Activated CD4-positive, alpha-beta T cell treated with anti-CD3 and anti-CD28 coated beads, Interleukin-2, amount 10 ng/mL, durations not matched to agents 7 days and 5 days (primary cell): Measurements from ENCODE around the gene TMEM86B. TPM values are rescaled to one million over a fixed set of nuclear protein-coding genes. Genes with fewer than 3 reads are reported as not detected.

Source experiments
- CTCF ChIA-PET: fragments of 350-600 bp; sonication (Branson Sonifier 250); formaldehyde crosslinking; loops from one replicate; lab custom pipeline; 2021; ENCODE audit warnings: antibody characterized with exemption; lab: Charles Lee
- POLR2A ChIA-PET: fragments of 350-600 bp; sonication (Branson Sonifier 250); formaldehyde crosslinking; loops from one replicate; lab custom pipeline; 2021; ENCODE audit warnings: antibody characterized with exemption; lab: Charles Lee
- DNase-seq: peaks from one replicate; pipeline ENCODE4 v3.0.0-alpha.2; 2020
- H3K27ac Mint-ChIP-seq: one replicate; pipeline ENCODE4 v1.8.0; 2021; ENCODE audit warnings: mild to moderate bottlenecking, moderate library complexity, mixed read lengths
- H3K27me3 Mint-ChIP-seq: one replicate; pipeline ENCODE4 v1.8.0; 2021; ENCODE audit warnings: mixed read lengths
- H3K36me3 Mint-ChIP-seq: one replicate; pipeline ENCODE4 v1.8.0; 2021; ENCODE audit warnings: low read depth, mixed read lengths
- H3K4me1 Mint-ChIP-seq: one replicate; pipeline ENCODE4 v1.8.0; 2021; ENCODE audit warnings: mixed read lengths
- H3K4me3 Mint-ChIP-seq: one replicate; pipeline ENCODE4 v1.8.0; 2021; ENCODE audit warnings: mild to moderate bottlenecking, moderate library complexity, mixed read lengths
- H3K9me3 Mint-ChIP-seq: one replicate; pipeline ENCODE4 v1.8.0; 2021; ENCODE audit warnings: mixed read lengths
- total RNA-seq, 2 experiments: library from RNA; stranded (reverse); gene quantifications; one replicate each; pipeline ENCODE4 v1.2.3, GENCODE V29; 2021

The TMEM86B gene
- total RNA-seq, 2 experiments from 2014 or later, result 12.7 to 16.7 TPM

DNA sequence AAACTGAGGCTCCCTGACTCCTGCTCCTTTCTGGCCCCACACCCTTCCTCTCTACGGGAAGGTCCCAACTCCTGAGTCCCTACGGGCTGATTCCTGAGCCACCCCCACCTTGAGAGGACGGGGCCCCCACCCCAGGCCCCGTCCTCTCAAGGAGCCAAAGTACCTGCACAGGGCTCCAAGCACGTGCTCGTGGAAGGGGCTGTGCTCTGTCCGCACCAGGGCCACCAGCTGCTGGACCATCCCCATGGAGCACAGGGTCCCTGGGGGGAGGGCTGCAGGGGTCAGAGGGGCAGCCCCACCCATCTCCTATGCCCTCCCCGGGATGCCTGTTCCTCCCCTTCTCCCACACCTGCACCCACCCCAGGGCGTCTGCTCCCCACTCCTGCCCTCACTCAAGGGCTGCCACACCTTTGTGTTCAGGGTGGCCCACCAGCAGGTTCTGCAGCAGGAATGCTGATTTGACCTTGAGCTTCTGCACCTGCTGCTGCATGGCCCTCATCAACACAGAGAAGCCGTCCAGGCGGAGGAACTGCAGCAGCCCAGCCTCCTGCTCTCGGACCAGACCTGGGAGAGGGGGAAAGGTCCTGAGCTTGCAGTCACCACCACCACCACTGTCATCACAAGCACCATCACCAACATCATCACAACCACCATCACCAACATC lies 37.3 kb upstream of the TMEM86B start:
- H3K36me3 Mint-ChIP-seq, result peaks cover 19% of the 10 kb centered on the region
- CTCF ChIA-PET, result no interaction called here
- no peak overlapping the region for H3K4me3 Mint-ChIP-seq
- no peak overlapping the region for H3K27ac Mint-ChIP-seq
- peaks cover 7% of the 10 kb centered on the region for H3K9me3 Mint-ChIP-seq
- DNase-seq, result no peak
- peaks cover 3% of the 10 kb centered on the region for H3K4me1 Mint-ChIP-seq
- POLR2A ChIA-PET, result no interaction called here
- H3K27me3 Mint-ChIP-seq, result no peaks in the 10 kb centered on the region

DNA sequence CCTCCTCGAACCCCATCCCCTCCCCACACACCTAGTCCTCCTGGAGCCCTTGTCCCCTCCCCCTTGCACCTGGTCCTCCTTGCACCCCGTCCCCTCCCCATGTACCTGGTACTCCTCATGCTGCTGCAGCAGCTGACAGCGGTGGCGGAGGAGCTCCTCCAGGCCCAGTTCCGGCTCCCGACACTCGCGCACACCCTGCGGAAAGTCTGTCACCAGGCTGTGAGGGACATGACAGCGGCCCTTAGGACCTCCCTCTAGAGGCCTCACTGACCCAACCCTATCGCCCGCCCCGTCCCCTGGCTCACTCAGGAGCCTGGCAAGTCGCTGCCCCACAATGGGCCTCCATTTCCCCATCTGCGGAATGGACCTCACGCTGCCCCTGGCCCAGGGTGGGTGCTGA lies 36.6 kb upstream of the TMEM86B start:
- Mint-ChIP-seq H3K9me3 (peaks cover 7% of the 10 kb centered on the region), H3K27ac (no peak overlapping the region), H3K36me3 (peaks cover 14% of the 10 kb centered on the region), H3K4me3 (no peak overlapping the region), H3K27me3 (no peaks in the 10 kb centered on the region), H3K4me1 (peaks cover 5% of the 10 kb centered on the region)
- POLR2A ChIA-PET, result no interaction called here
- CTCF ChIA-PET, result no interaction called here
- no peak for DNase-seq

DNA sequence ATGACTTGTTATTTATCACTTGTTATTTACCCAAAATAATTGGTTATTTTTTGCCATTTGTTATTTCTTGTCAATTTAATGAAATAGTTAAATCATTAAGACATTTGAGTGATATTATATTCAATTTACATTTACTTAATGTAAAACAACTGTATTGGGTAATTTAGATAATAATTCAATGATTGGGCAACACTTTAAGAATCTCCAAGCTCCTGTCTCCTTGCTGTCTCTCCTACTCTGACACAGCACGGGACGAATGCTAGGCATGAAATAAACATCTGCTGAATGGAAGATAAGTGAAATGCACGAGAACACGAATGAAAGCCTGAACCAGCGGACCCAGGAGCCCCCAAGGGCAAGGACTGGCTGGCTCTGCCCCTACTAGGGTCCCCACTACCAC lies 36.0 kb upstream of the TMEM86B start:
- no peak overlapping the region for H3K4me3 Mint-ChIP-seq
- ChIA-PET POLR2A (no interaction called here), CTCF (no interaction called here)
- H3K9me3 Mint-ChIP-seq, result peaks cover 7% of the 10 kb centered on the region
- H3K4me1 Mint-ChIP-seq, result peaks cover 11% of the 10 kb centered on the region
- H3K27me3 Mint-ChIP-seq, result no peaks in the 10 kb centered on the region
- peaks cover 14% of the 10 kb centered on the region for H3K36me3 Mint-ChIP-seq
- DNase-seq, result no peak
- no peak overlapping the region for H3K27ac Mint-ChIP-seq

DNA sequence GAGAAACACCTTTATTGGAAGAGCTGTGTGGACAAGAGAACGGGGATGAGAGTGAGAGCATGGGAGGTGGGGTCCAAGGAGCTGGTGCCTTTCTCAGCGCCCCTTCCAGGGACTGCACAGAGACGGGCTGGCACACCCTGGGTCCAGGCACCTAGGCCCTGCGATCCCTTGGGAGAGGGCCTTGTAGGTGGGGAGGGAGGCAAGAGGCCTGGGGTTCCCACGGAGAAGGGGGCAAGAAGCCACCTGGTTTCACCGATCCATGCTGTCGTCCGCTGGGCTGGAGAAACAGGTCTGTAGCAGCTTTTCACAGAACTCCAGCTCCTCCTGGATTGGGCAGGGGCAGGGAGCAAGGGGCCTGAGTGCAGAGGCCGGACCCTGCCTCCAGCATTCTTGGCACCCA lies 33.8 kb upstream of the TMEM86B start:
- ChIA-PET CTCF (interaction anchor here (1.0 to 1.2 kb wide), 4 partner anchors 15 to 95 kb away, joined by 3 to 4 read pairs (median 3); partner anchors contain the start of gene DNAAF3), POLR2A (no interaction called here)
- Mint-ChIP-seq H3K27me3 (no peaks in the 10 kb centered on the region), H3K4me3 (no peak overlapping the region), H3K9me3 (peaks cover 7% of the 10 kb centered on the region), H3K4me1 (peaks cover 15% of the 10 kb centered on the region), H3K27ac (no peak overlapping the region), H3K36me3 (peaks cover 19% of the 10 kb centered on the region)
- DNase-seq, result no peak

DNA sequence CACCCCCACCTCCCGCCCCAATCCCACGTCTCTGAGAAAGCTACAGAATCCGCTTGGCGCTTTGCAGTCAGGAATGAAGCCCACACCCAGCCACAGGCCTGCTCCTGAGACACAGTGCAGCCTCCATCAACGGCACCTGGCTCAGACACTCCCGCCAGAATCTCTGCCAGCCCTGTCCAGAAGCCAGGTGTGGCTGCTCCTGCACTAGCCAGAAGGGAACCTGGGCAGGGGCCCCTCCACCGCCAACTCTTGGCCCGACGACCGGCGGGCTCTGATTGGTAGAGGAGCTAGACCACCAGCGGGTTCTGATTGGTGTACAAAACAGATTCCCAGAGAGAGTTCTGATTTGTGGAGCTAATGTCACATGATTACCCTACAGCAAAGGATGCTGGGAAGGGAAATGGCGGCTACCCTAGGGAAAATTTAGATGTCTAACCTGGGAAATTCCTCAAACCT lies 33.1 kb upstream of the TMEM86B start:
- CTCF ChIA-PET, result interaction anchor here (0.6 to 1.4 kb wide), 4 partner anchors 15 to 391 kb away, joined by 3 to 4 read pairs (median 3); partner anchors contain the start of gene DNAAF3
- Mint-ChIP-seq H3K27ac (no peak overlapping the region), H3K9me3 (peaks cover 5% of the 10 kb centered on the region), H3K4me1 (peaks cover 19% of the 10 kb centered on the region), H3K36me3 (peaks cover 24% of the 10 kb centered on the region), H3K27me3 (no peaks in the 10 kb centered on the region), H3K4me3 (no peak overlapping the region)
- POLR2A ChIA-PET, result no interaction called here
- no peak for DNase-seq

DNA sequence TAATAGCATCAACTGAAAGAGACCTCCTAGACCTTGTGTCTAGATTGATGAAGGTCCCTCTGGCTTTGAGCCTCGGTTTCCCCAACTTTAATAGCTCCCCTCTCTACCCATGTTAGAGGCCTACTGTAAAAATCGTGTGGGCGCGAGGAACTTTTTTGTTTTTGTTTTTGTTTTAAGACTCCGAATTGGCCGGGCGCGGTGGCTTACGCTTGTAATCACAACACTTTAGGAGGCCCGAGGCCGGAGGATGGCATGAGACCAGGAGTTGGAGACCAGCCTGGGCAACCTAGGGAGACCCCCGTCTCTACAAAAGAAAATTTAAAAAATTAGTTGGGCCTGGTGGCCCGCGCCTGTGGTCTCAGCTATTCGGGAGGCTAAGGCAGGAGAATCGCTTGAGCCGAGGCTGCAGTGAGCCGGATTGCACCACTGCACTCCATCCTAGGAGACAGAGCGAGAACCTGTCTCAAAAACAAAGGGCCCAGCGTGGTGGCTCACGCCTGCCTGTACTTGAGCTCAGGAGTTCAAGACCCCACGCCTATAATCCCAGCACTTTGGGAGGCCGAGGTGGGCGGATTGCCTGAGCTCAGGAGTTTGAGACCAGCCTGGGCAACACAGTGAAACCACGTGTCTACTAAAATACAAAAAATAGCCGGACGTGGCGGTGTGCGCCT lies 31.1 kb upstream of the TMEM86B start:
- CTCF ChIA-PET, result interaction anchor here (0.6 to 1.7 kb wide), 9 partner anchors 10 to 395 kb away, joined by 3 to 6 read pairs (median 4); partner anchors contain the start of gene HSPBP1
- H3K27me3 Mint-ChIP-seq, result no peaks in the 10 kb centered on the region
- H3K9me3 Mint-ChIP-seq, result no peaks in the 10 kb centered on the region
- DNase-seq, result no peak
- peaks cover 36% of the 10 kb centered on the region for H3K36me3 Mint-ChIP-seq
- peaks cover 35% of the 10 kb centered on the region for H3K4me1 Mint-ChIP-seq
- peak overlapping the region; percentile 86 for H3K4me3 Mint-ChIP-seq
- POLR2A ChIA-PET, result interaction anchor here (0.5 to 1.2 kb wide), 5 partner anchors 16 to 841 kb away, joined by 3 to 4 read pairs (median 3); partner anchors contain the start of gene TMEM238
- peak overlapping the region; percentile 98 for H3K27ac Mint-ChIP-seq

DNA sequence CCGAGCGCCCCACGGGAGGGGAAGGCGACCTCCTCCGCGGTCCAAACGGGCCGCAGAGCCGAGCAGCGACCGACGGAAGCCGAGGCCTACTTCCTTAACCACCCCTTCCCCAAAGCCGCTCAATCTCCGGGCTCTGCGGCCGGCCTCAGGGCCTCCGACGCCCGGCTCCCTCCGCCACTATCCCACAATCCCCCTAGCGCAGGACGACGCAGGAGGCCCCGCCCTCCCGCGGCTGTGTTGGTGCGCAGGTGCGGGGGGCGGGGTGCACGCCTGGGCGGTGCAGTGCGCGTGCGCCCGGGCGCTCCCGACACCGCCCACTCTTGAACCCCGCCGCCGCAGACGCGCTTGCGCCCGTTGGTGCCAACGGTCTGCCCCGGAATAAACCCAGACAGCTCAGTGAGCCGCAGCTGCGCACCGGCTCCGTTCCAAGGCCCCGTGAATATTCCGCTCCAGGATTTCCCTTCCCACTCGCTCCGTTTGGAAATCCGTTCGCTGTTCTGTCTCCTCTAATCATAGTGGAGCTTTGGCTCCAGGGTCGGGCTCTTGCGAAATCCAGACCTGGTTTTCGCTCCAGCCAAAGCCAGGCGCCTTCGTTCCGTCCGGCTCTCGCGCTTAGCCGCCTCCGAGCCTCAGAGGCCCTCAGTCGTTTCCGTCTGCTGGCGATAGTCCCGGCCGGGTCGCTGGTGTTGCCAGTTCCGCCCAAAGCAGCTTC lies 30.4 kb upstream of the TMEM86B start, which contains the start of gene PPP6R1:
Gene PPP6R1, minus strand, starts transcription at position 190 of the 712 bp plus-strand sequence. CDS start 11,914 bp downstream, outside the sequence.
- H3K27me3 Mint-ChIP-seq, result no peaks in the 10 kb centered on the region
- H3K4me3 Mint-ChIP-seq, result peak within 1 kb of the TSS; percentile 95
- DNase-seq, result peak; percentile 93
- H3K4me1 Mint-ChIP-seq, result peaks cover 35% of the 10 kb centered on the region
- peak within 1 kb of the TSS; percentile 98 for H3K27ac Mint-ChIP-seq
- peaks cover 40% of the 10 kb centered on the region for H3K36me3 Mint-ChIP-seq
- CTCF ChIA-PET, result interaction anchor here (0.6 to 1.7 kb wide), 8 partner anchors 15 to 395 kb away, joined by 3 to 6 read pairs (median 4); partner anchors contain the start of gene HSPBP1
- POLR2A ChIA-PET, result interaction anchor here (0.5 to 1.2 kb wide), 7 partner anchors 16 to 840 kb away, joined by 3 to 4 read pairs (median 3); partner anchors contain the start of genes HSPBP1 and TMEM238
- H3K9me3 Mint-ChIP-seq, result no peaks in the 10 kb centered on the region

- CTCF ChIA-PET, result interaction anchor here (1.6 to 1.7 kb wide), 2 partner anchors 13 to 43 kb away, joined by 5 to 6 read pairs; no protein-coding TSS in a partner anchor
- H3K27ac Mint-ChIP-seq, result peak overlapping the region; percentile 98
- POLR2A ChIA-PET, result interaction anchor here (0.7 to 1.1 kb wide), 3 partner anchors 22 to 126 kb away, joined by 3 read pairs; partner anchors contain the start of genes HSPBP1 and TMEM238
- no peaks in the 10 kb centered on the region for H3K27me3 Mint-ChIP-seq
- H3K4me1 Mint-ChIP-seq, result peaks cover 41% of the 10 kb centered on the region
- H3K4me3 Mint-ChIP-seq, result peak overlapping the region; percentile 86
- peaks cover 45% of the 10 kb centered on the region for H3K36me3 Mint-ChIP-seq
- peak; percentile 37 for DNase-seq
- H3K9me3 Mint-ChIP-seq, result no peaks in the 10 kb centered on the region
Observed at GRCh38 chr19:55258476-55258827, 29.9 kb upstream of the TMEM86B start.

GRCh38 chr19:55257461-55258420 lies 29.2 kb upstream of the TMEM86B start:
- Mint-ChIP-seq H3K27ac (peak overlapping the region; percentile 98), H3K4me1 (peaks cover 48% of the 10 kb centered on the region), H3K4me3 (peak overlapping the region; percentile 95), H3K9me3 (no peaks in the 10 kb centered on the region), H3K27me3 (no peaks in the 10 kb centered on the region), H3K36me3 (peaks cover 47% of the 10 kb centered on the region)
- POLR2A ChIA-PET, result no interaction called here
- peak; percentile 28 for DNase-seq
- CTCF ChIA-PET, result interaction anchor here (0.6 to 1.6 kb wide), 3 partner anchors 12 to 34 kb away, joined by 3 to 5 read pairs (median 3); no protein-coding TSS in a partner anchor

DNA sequence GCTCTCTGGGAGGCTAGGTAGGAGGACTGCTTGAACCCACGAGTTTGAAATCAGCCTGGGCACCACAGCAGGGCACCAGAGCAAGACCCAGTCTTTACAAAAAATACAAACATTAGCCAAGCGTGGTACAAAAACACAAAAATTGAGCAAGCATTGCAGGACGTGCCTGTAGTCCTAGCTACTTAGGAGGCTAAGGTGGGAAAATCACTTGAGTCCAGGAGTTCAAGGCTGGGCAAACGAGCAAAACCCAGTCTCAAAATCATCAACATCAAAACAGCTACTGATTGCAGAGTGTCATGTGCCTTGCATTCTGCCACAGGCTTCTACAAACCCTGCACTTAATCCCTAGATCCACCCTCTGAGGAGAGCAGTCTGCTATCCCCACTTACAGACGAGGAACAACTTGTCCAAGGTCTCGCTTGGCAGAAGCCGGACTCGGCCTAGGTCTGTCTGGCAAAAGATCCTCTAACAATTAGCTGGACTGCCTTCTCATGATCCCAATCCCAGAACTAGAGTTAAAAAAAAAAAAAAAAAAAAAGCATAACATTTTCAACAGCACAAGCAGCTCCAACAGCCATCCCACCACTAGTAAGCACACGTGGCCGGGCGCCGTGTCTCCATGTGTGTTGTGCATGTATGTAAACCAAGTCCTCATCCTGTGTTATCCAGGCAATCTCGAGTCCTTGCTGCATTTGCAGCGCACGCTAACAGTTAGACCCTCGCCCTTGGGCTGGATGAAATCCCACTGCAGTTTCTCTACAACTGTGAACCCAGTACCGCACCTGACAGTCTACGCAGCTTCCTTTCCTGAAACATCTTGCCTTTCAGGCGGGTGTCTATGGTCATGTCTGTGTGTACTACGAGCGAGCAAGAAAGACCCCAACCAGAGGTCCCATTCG lies 28.2 kb upstream of the TMEM86B start:
- POLR2A ChIA-PET, result no interaction called here
- peaks cover 54% of the 10 kb centered on the region for H3K4me1 Mint-ChIP-seq
- H3K27ac Mint-ChIP-seq, result peak overlapping the region; percentile 98
- H3K27me3 Mint-ChIP-seq, result no peaks in the 10 kb centered on the region
- no peak for DNase-seq
- peaks cover 48% of the 10 kb centered on the region for H3K36me3 Mint-ChIP-seq
- peak overlapping the region; percentile 95 for H3K4me3 Mint-ChIP-seq
- no peaks in the 10 kb centered on the region for H3K9me3 Mint-ChIP-seq
- CTCF ChIA-PET, result interaction anchor here (0.6 to 1.6 kb wide), 5 partner anchors 11 to 376 kb away, joined by 3 to 5 read pairs (median 3); no protein-coding TSS in a partner anchor
